GM21447 (cell line): ENCODE data around the gene GJA3.

ENCODE experiments used
- ATAC-seq: cut with Tn5 transposase; IDR thresholded peaks from one replicate; pipeline ENCODE4 v1.9.1; 2021; ENCODE audit not compliant: unreplicated experiment

Gene GJA3

GRCh38 chr13:20093951-20094350 is 66.9 kb downstream of the GJA3 start:
- ATAC-seq = no peak

- no peak for ATAC-seq
Observed at GRCh38 chr13:20090349-20090748, 70.5 kb downstream of the GJA3 start.
